Stimulated activated CD8-positive, alpha-beta memory T cell treated with anti-CD3 and anti-CD28 coated beads, Interleukin-7, amount 100 ng/mL, for 48 hours (primary cell): Measurements from ENCODE around the gene DPEP3.
"Not testable (repeated sequence)": the region's sequence is repeated elsewhere in the genome, so short reads cannot be mapped to it uniquely, and the experiment has no call there.

Experiments used
- DNase-seq, 2 donors: peaks; one replicate each; pipeline ENCODE4 v3.0.0-alpha.2; 2020; ENCODE audit warnings: low read depth in 1 of 2; ENCODE audit errors: extremely low read depth in 1 of 2

DPEP3 gene

GRCh38 chr16:67994040-67994408, 13.7 kb upstream of the DPEP3 start:
- not testable (repeated sequence) for DNase-seq

GRCh38 chr16:67993207-67994039, 13.1 kb upstream of the DPEP3 start:
- DNase-seq: peak; percentile 68 to 72

- no peak for DNase-seq
Observed at GRCh38 chr16:67992661-67993206, 12.4 kb upstream of the DPEP3 start.

GRCh38 chr16:67990018-67990386, 9.7 kb upstream of the DPEP3 start:
- no peak for DNase-seq

GRCh38 chr16:67989322-67990017, 9.2 kb upstream of the DPEP3 start:
- no peak for DNase-seq

GRCh38 chr16:67988675-67989074, 8.4 kb upstream of the DPEP3 start:
- DNase-seq: no peak

GRCh38 chr16:67987460-67988160, 7.3 kb upstream of the DPEP3 start:
- no peak for DNase-seq

GRCh38 chr16:67986949-67987348, 6.7 kb upstream of the DPEP3 start:
- no peak for DNase-seq

GRCh38 chr16:67982011-67982696, 1.9 kb upstream of the DPEP3 start:
- DNase-seq: no peak

GRCh38 chr16:67977469-67978227, 2.7 kb downstream of the DPEP3 start:
- no peak for DNase-seq

- no peak for DNase-seq
Observed at GRCh38 chr16:67977005-67977404, 3.3 kb downstream of the DPEP3 start.

GRCh38 chr16:67976205-67976604, 4.1 kb downstream of the DPEP3 start:
- DNase-seq: no peak

- no peak for DNase-seq
Observed at GRCh38 chr16:67975321-67976105, 4.8 kb downstream of the DPEP3 start.

GRCh38 chr16:67972285-67972684, 8.0 kb downstream of the DPEP3 start:
- not testable (repeated sequence) for DNase-seq

- DNase-seq: no peak
Observed at GRCh38 chr16:67971111-67971510, 9.2 kb downstream of the DPEP3 start.

GRCh38 chr16:67969254-67970039, 10.9 kb downstream of the DPEP3 start:
- DNase-seq: no peak

- DNase-seq: peak; percentile 89 to 90
Observed at GRCh38 chr16:67968400-67969253, 11.7 kb downstream of the DPEP3 start, which contains the start of gene SLC12A4. TSS of gene SLC12A4 (minus strand) at chr16:67968637. CDS start at chr16:67968553, 84 bp downstream.
